HG03097 (cell line): ENCODE measurements around the gene PDZD2.

ENCODE experiments used
- ATAC-seq: cut with Tn5 transposase; IDR thresholded peaks from one replicate; pipeline ENCODE4 v1.9.1; 2021; ENCODE audit not compliant: unreplicated experiment, low FRiP score

The PDZD2 gene

DNA sequence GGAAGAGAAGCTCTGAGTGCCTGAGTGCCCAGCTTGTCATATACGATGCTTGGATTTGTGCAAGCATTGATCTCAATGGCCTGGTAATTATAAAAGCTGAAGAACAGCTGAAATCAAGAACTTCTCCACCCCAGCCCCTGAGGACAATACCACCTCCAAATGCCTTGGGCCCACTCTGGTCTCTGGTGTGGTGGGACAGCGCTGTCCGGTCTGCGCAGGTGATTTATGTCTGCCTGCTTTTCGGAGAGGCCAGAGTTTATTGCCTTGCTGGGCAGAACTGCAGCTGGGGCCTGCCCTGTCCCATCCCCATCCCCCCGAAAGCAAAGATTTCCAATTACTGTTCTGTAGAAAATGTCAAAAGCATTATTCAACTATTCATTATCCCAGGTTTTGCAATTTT is 1.1 kb upstream of the PDZD2 start:
- no peak for ATAC-seq

GRCh38 chr5:31638345-31638744 is 586 bp upstream of the PDZD2 start:
- ATAC-seq, result no peak

GRCh38 chr5:31639481-31640411 is 815 bp downstream of the PDZD2 start:
- peak; percentile 7 for ATAC-seq

DNA sequence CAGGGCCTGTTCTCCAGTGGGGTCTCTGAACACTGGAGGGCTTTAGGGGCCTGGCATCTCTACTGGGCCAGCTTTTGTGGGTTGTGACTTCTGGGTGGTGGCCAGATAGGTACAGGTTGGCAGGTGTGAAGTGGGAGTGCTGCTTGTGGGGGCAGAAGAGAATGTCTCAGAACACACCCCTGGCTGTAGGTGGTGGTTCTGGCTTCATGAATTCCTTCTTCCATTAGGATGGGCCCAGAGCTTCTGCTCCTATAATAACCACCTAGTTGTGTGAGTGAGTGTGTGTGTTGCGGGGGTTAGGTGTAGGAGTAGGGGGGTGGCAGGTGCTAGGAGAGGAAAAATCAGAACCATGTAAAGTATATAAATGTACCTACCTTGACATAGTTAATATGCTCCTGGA is 1.6 kb downstream of the PDZD2 start:
- no peak for ATAC-seq

DNA sequence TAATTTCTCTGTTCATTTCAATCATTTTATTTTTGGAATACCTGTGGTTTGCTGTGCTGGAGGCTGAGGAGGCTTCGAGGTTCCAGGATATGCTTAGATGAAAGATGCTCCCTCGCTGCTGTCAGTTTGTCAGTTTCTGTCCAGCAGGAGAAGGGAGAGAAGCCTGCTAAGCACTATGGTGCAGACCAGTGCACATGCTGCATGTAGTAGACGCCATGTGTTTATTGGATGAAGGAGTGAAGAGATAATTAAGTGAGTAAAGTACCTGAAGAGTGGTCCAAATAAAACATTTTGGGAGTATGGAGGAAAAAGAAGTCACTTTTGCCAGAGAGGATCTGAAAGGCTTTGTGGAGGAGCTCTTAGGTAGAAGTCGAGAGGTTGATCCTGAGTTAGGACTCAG is 2.1 kb downstream of the PDZD2 start:
- no peak for ATAC-seq

DNA sequence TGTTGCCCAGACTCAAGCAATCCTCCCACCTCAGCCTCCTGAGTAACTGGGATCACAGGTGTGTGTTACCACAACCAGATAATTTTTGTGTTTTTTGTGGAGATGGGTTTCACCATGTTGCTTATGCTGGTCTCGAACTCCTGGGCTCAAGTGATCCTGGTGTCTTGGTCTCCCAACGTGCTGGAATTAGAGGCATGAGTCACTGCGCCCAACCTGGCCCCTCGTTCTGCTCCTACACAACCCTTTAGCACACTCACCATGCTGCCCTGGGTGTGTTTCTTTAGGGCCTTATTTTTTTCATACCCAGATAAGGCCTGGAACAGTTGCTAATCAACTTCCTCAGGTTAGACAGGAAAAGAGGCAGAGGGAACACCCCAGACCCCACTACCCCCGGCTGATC is 2.6 kb downstream of the PDZD2 start:
- ATAC-seq, result no peak

GRCh38 chr5:31645420-31646081 is 6.6 kb downstream of the PDZD2 start:
- no peak for ATAC-seq

GRCh38 chr5:31648326-31648725 is 9.4 kb downstream of the PDZD2 start:
- no peak for ATAC-seq

DNA sequence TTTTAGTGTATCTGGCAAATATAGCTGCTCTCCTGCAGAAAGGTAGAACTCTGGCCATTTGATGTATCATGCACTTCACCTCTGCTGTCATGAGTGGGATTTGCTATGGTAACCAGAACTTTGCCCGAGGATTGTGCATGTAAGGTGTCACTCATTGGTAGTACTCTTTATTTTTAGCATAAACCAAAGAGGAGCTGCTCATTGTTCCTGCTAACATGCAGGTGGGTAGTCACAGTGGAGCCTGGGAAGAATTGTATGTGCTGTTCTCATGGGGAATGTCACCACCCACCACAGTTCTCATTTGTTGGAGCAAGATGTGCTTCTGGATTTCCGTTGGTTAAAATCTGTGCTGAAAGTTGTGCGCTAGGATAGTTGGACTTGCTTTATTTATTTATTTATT is 12.3 kb downstream of the PDZD2 start:
- no peak for ATAC-seq

GRCh38 chr5:31655491-31655890 is 16.6 kb downstream of the PDZD2 start:
- ATAC-seq, result no peak

- ATAC-seq, result no peak
These were observed 17.9 kb downstream of the PDZD2 start for GRCh38 chr5:31656806-31657205.

DNA sequence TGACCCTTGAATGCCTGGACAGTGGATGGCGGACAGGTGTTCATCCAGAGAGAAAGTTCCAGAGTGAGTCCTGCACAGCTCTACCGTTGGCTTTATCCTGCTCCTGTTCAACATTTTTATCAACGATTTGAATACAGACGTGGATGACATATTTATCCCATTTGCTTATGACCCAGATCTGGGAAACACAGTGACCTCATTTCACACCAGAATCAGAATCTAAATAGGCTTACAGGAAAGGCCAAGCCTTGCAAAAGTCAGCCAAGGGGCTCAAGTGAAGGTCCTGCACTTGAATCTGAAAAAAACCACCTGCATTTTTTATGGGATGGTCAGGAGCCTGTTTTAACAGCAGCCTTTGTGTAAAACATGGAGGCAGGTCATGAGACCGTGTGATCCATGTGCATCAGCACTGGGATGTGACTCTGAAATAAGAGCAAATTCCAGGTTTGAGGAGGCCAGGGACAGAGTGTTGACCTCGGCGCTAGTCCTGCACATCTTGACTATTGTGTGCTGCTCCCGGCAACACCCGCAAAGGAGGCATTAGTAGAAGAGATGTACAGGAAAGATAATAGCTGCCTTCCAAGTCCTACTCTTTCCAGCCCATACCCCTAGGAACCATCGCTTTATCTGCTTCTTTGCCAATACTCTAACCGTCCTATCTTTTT is 18.5 kb downstream of the PDZD2 start:
- ATAC-seq, result no peak

DNA sequence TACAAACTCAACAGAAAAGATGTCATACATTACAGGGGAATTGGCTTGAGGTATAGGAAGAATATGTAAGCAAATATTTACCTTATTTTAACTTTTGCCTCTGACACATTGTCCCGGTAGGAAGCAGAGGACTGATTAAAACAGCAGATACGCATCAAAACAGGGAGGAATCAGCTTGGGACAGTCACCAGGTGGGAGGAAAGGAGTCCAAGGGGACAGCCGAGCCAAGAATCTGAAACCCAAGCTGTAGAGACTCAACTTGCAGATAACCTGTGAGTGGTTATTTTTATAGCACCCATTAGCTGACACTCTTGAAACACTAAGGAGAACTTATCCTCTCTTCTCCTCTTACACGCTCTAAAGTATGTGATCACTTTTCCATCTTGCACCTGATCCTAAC is 22.3 kb downstream of the PDZD2 start:
- no peak for ATAC-seq

GRCh38 chr5:31663519-31663918 is 24.6 kb downstream of the PDZD2 start:
- ATAC-seq, result no peak

- no peak for ATAC-seq
These were observed 25.6 kb downstream of the PDZD2 start for GRCh38 chr5:31664566-31664965.

DNA sequence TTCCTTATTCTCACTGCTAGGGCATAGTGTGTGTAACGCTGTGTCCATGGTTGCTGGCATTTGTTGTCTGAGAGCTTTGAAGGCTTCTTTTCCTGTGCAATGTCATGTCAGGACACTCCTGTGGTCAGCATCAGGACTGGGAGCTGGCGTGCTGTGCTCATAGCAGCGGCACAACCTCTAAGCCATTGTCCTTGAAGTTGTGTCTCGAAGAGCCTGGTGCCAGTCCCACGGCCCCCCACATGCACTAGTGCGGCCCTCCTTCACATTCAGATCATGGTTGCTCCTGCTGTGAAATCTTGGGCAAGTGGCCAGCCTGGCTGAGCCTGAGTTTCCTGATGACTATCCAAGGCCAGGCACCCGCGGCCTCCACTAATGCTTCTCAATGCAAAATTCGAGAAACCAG is 32.4 kb downstream of the PDZD2 start:
- no peak for ATAC-seq

GRCh38 chr5:31674371-31674951 is 35.5 kb downstream of the PDZD2 start:
- no peak for ATAC-seq

DNA sequence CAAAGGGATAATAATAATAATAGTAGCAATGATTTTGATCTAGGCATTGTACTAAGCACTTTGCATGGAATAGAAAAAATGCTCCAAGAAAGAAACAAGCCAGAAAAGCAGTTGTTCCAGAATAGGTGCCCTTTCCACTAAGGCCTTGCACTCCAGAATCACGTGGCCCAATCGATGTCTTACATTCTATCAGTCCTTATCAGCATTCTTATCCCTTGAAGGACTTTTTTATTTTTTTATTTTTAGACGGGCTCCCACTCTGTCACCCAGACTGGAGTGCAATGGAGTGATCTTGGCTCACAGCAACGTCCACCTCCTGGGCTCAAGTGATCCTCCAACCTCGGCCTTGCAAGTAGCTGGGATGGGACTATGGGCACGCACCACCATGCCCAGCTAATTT is 36.5 kb downstream of the PDZD2 start:
- ATAC-seq, result no peak

GRCh38 chr5:31678180-31678579 is 39.2 kb downstream of the PDZD2 start:
- ATAC-seq, result no peak

- no peak for ATAC-seq
These were observed 41.6 kb downstream of the PDZD2 start for GRCh38 chr5:31680528-31680927.

- no peak for ATAC-seq
These were observed 43.1 kb downstream of the PDZD2 start for GRCh38 chr5:31682025-31682424.
